A549 (cell line): ENCODE data around the gene PRKCE.

ENCODE experiments used
- HDAC2 ChIP-seq: fragments of 200-600 bp; sonication (generic); IDR thresholded peaks from 2 replicates; pipeline ENCODE4 v1.6.1; 2016
- NR3C1 ChIP-seq: fragments of >200 bp; sonication (Bioruptor Twin); formaldehyde crosslinking; IDR thresholded peaks from 3 replicates; pipeline ENCODE4 v1.6.1; 2017
- RAD21 ChIP-seq, 2 experiments: fragments of >200 bp in 1 of 2; sonication (Bioruptor Twin) in 1 of 2; formaldehyde crosslinking in 1 of 2; IDR thresholded peaks in 1 of 2; conservative IDR thresholded peaks in 1 of 2; 2 replicates in 1 of 2; 3 replicates in 1 of 2; pipeline ENCODE4 v1.6.1; 2012 to 2018; ENCODE audit warnings: inconsistent platforms in 1 of 2
- RCOR1 ChIP-seq: fragments of 150-350 bp; IDR thresholded peaks from 2 replicates; pipeline ENCODE4 v1.6.1; 2014; ENCODE audit warnings: antibody characterized with exemption, low read length, low read depth
- SMC3 ChIP-seq: fragments of >200 bp; sonication (Bioruptor Twin); formaldehyde crosslinking; IDR thresholded peaks from 3 replicates; pipeline ENCODE4 v1.6.1; 2018; ENCODE audit warnings: inconsistent platforms
- TF ChIP-seq, protein P1 (sequence below): fragments of >200 bp; sonication (Bioruptor Twin); formaldehyde crosslinking; IDR thresholded peaks from 3 replicates; pipeline ENCODE4 v1.5.1; 2016

DNA sequence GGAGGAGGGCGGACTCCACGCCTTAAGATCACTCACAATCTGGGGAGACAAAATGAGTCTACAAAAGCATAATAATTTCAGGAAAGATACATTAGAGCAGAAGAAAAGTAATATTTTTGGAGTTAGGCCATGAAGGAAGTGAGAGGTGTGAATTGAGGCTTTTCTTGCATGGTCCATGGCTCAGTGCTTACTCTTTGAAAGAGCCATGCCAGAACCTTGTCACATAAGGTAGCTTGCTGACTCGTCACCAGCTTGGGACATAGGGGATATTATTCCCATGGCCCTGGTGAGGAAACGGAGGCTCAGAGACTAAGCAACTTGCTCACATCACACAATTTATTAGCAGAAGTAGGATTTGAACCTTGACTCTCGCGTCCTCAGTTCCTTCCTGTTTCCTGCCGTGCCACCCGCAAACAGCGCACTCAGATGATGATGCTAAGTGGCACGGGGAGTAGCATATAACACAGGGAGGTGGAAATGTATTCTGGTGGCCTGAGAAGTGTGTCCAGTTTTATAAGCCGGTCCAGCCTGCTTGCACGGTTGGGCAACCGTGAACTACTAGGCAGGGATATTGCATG lies 333.5 kb downstream of the PRKCE start:
- no peak for TF ChIP-seq RCOR1
- TF ChIP-seq, protein P1, sequence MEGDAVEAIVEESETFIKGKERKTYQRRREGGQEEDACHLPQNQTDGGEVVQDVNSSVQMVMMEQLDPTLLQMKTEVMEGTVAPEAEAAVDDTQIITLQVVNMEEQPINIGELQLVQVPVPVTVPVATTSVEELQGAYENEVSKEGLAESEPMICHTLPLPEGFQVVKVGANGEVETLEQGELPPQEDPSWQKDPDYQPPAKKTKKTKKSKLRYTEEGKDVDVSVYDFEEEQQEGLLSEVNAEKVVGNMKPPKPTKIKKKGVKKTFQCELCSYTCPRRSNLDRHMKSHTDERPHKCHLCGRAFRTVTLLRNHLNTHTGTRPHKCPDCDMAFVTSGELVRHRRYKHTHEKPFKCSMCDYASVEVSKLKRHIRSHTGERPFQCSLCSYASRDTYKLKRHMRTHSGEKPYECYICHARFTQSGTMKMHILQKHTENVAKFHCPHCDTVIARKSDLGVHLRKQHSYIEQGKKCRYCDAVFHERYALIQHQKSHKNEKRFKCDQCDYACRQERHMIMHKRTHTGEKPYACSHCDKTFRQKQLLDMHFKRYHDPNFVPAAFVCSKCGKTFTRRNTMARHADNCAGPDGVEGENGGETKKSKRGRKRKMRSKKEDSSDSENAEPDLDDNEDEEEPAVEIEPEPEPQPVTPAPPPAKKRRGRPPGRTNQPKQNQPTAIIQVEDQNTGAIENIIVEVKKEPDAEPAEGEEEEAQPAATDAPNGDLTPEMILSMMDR: no peak
- no peak for TF ChIP-seq HDAC2
- TF ChIP-seq SMC3: no peak
- no peak for TF ChIP-seq NR3C1
- no peak for TF ChIP-seq RAD21 (conservative IDR thresholded peaks at IDR 0.05 in 1 of 2, IDR thresholded peaks at IDR 0.05 in 1 of 2)
